Neural progenitor cell (in vitro differentiated cells): Measurements from ENCODE around the gene TRIO.

Experiments used
- EZH2 ChIP-seq: fragments of 200-600 bp; sonication (generic); IDR thresholded peaks from 2 replicates; pipeline ENCODE4 v1.6.1; 2017; ENCODE audit warnings: antibody characterized with exemption, mild to moderate bottlenecking, moderate library complexity
- EZH2phosphoT487 ChIP-seq: fragments of 200-600 bp; sonication (generic); IDR thresholded peaks from 2 replicates; pipeline ENCODE4 v1.6.1; 2017; ENCODE audit warnings: antibody characterized with exemption
- TF ChIP-seq, protein P1 (sequence below): fragments of 200-600 bp; sonication (generic); IDR thresholded peaks from 2 replicates; pipeline ENCODE4 v1.5.1; 2017; ENCODE audit warnings: antibody characterized with exemption, mild to moderate bottlenecking

DNA sequence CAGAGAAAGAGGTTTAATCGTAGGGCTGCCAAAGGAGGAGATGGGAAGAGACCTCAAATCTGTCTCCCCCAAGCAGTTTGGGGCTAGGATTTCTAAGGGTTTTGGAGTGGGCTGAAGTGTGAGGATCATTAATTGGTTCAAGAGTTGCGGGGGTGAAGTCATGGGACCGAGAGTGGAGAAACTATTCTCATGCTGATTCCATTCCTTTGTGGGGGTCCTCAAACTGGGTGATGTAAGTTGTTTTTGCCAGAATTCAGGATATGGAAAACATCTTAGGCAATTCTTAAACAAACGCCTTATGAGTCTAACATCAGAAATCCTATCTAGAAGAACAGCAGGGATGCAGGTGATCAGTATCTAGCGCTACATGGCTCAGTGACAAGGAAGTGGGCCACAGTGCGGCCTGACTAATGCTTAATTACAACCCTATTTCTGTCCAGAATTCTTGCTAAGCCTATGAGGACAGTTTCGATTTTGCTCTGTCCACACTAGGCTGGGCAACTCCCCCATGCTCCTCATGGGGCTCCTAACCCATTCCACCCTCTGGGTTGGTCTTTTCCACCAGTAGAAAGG is 27.7 kb upstream of the TRIO start:
- TF ChIP-seq EZH2: no peak
- TF ChIP-seq, protein P1, sequence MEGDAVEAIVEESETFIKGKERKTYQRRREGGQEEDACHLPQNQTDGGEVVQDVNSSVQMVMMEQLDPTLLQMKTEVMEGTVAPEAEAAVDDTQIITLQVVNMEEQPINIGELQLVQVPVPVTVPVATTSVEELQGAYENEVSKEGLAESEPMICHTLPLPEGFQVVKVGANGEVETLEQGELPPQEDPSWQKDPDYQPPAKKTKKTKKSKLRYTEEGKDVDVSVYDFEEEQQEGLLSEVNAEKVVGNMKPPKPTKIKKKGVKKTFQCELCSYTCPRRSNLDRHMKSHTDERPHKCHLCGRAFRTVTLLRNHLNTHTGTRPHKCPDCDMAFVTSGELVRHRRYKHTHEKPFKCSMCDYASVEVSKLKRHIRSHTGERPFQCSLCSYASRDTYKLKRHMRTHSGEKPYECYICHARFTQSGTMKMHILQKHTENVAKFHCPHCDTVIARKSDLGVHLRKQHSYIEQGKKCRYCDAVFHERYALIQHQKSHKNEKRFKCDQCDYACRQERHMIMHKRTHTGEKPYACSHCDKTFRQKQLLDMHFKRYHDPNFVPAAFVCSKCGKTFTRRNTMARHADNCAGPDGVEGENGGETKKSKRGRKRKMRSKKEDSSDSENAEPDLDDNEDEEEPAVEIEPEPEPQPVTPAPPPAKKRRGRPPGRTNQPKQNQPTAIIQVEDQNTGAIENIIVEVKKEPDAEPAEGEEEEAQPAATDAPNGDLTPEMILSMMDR: no peak
- TF ChIP-seq EZH2phosphoT487: no peak
